GM10847 (cell line): ENCODE data around the gene ANKRD28.

Experiments
- POLR2A ChIP-seq: IDR thresholded peaks from 2 replicates; pipeline ENCODE4 v1.6.1; 2011; ENCODE audit not compliant: insufficient read length; ENCODE audit errors: extremely low read depth

The ANKRD28 gene

GRCh38 chr3:15623535-15624440, 174.0 kb downstream of the ANKRD28 start:
- TF ChIP-seq POLR2A: no peak
